Cardiac muscle cell (in vitro differentiated cells and primary cell): Measurements from ENCODE around the gene BCCIP. TPM values are rescaled to one million over a fixed set of nuclear protein-coding genes. Genes with fewer than 3 reads are reported as not detected.

ENCODE experiments used
- DNase-seq, 2 donors: peaks; one replicate each; pipeline versions ENCODE4 v3.0.0 to v3.0.0-alpha.2; 2010 to 2017; ENCODE audit warnings: low read depth in 1 of 2, low spot score in 1 of 2
- H3K27ac ChIP-seq: fragments of 200-600 bp; sonication (generic); 2 replicates; pipeline ENCODE4 v1.5.1; 2016
- H3K27me3 ChIP-seq: fragments of 200-600 bp; sonication (generic); 2 replicates; pipeline ENCODE4 v1.6.0; 2016; ENCODE audit warnings: control low read depth
- H3K36me3 ChIP-seq: fragments of 200-600 bp; sonication (generic); 2 replicates; pipeline ENCODE4 v1.5.1; 2016; ENCODE audit warnings: control low read depth
- H3K4me1 ChIP-seq: fragments of 200-600 bp; sonication (generic); 2 replicates; pipeline ENCODE4 v1.8.1; 2017; ENCODE audit warnings: low read depth, mild to moderate bottlenecking, mixed run types
- H3K4me3 ChIP-seq: fragments of 200-600 bp; sonication (generic); 2 replicates; pipeline ENCODE4 v1.5.1; 2016; ENCODE audit warnings: mild to moderate bottlenecking
- H3K9me3 ChIP-seq: fragments of 200-600 bp; sonication (generic); 2 replicates; pipeline ENCODE4 v1.5.1; 2017; ENCODE audit warnings: low read depth, mild to moderate bottlenecking, control low read depth
- CTCF ChIP-seq: IDR thresholded peaks from 2 replicates; pipeline ENCODE4 v1.5.1; 2012; ENCODE audit warnings: low read depth, mild to moderate bottlenecking, low read length
- polyA plus RNA-seq: library from polyadenylated mRNA; unstranded; fragments of >200 nt; fragmentation: Nextera tagmentation; extraction: Ambion mirVana; gene quantifications from 2 replicates; pipeline ENCODE4 v1.2.1, GENCODE V29; 2016
- total RNA-seq: library from RNA; depleted of rRNA; stranded (reverse); fragments of >200 nt; gene quantifications from 2 replicates; pipeline ENCODE4 v1.2.3, GENCODE V29; 2016

Gene BCCIP
- total and polyA plus RNA-seq, 2 experiments from 2014 or later, result 34.2 to 93.9 TPM

GRCh38 chr10:125882596-125882995 is 59.2 kb downstream of the BCCIP start:
- Histone ChIP-seq H3K27me3 (no peaks in the 10 kb centered on the region), H3K9me3 (no peaks in the 10 kb centered on the region), H3K4me1 (peaks cover 24% of the 10 kb centered on the region), H3K4me3 (no peak overlapping the region), H3K36me3 (peaks cover 4% of the 10 kb centered on the region), H3K27ac (peak overlapping the region; percentile 83)
- DNase-seq, result no peak
- no peak for TF ChIP-seq CTCF

- TF ChIP-seq CTCF, result no peak
- peaks cover 24% of the 10 kb centered on the region for H3K4me1 ChIP-seq
- peaks cover 4% of the 10 kb centered on the region for H3K36me3 ChIP-seq
- H3K9me3 ChIP-seq, result no peaks in the 10 kb centered on the region
- DNase-seq, result no peak
- peak overlapping the region; percentile 34 for H3K27ac ChIP-seq
- H3K4me3 ChIP-seq, result no peak overlapping the region
- no peaks in the 10 kb centered on the region for H3K27me3 ChIP-seq
These were observed 59.9 kb downstream of the BCCIP start for GRCh38 chr10:125883211-125883610.

Other genes with a start within 250 kb of the BCCIP start
- gene TEX36, start 140.4 kb upstream of the BCCIP start, total RNA-seq, result not detected in 2 replicates
- not detected in 2 replicates for gene TEX36, start 140.4 kb upstream of the BCCIP start, polyA plus RNA-seq
- 16.8 and 23.8 TPM in 2 replicates for gene EDRF1, start 103.8 kb upstream of the BCCIP start, total RNA-seq
- gene EDRF1, start 103.8 kb upstream of the BCCIP start, polyA plus RNA-seq, result 10.4 and 23.1 TPM in 2 replicates
- 0.32 TPM in 1 of 2 replicates, not detected in the other for gene MMP21, start 47.7 kb upstream of the BCCIP start, total RNA-seq
- gene MMP21, start 47.7 kb upstream of the BCCIP start, polyA plus RNA-seq, result not detected in 2 replicates
- gene UROS, start 288 bp upstream of the BCCIP start, total RNA-seq, result 88.4 and 121 TPM in 2 replicates
- 160 and 211 TPM in 2 replicates for gene UROS, start 288 bp upstream of the BCCIP start, polyA plus RNA-seq
- 62.5 and 66.7 TPM in 2 replicates for gene DHX32, start 57.7 kb downstream of the BCCIP start, total RNA-seq
- gene DHX32, start 57.7 kb downstream of the BCCIP start, polyA plus RNA-seq, result 48.8 and 61.0 TPM in 2 replicates
- 7.5 and 19.2 TPM in 2 replicates for gene FANK1, start 73.0 kb downstream of the BCCIP start, total RNA-seq
- gene FANK1, start 73.0 kb downstream of the BCCIP start, polyA plus RNA-seq, result 11.4 and 11.5 TPM in 2 replicates